Inflammatory macrophage treated with lipopolysaccharide for 1 hour (primary cell): ENCODE measurements around the gene OSER1.

Experiments
- DNase-seq, 2 donors: peaks; one replicate each; pipeline ENCODE4 v3.0.0-alpha.2; 2020 to 2022

Gene OSER1

GRCh38 chr20:44223721-44224120 lies 13.2 kb upstream of the OSER1 start:
- DNase-seq, result no peak

GRCh38 chr20:44222633-44223368 lies 12.2 kb upstream of the OSER1 start:
- DNase-seq, result no peak

DNA sequence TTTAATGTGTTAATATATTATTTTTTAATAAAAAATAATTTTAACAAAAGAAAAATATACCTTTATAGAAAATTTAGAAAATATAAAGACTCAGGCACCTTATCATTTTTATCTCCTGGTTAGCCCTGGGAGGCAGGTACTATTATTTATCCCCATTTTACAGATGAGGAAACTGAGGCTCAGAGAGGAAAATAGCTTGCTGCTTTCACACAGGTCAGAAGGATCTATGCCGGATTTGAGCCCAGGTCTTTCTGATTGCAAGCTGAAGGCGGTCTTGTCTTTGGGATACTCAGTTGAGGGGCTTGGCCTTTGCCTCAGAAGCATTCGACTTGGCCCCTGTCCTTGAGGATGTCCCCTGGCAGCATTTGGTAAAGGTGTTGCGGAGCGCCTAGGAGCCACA lies 11.5 kb upstream of the OSER1 start:
- DNase-seq, result no peak

DNA sequence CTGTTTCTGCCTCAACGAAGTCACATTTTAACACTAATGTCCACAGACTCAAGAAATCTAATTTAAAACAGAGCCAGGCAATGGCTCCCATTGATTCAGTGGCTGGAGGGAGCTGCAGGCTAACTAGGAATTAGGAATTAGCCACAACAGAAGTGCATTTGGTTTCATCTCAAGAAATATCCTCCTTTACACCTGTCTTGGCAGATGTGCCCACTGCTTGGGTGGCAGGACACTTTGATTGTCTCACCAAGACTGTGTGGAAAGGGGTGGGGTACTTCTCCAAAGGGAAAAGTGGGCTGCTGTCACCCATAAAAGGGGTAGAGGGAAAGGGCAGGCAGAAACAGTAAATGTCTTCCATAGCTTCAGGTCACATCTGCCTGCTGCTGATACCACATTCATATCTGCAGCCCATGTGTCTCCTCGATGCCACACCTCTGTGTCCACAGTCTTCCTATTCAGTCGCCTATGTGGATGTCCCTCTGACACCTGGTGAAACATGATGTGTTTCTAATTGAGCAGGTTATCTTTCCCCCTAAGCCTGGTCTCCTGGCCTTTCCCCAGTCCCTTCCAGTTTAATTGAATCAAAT lies 10.9 kb upstream of the OSER1 start:
- DNase-seq, result no peak

GRCh38 chr20:44219791-44220190 lies 9.2 kb upstream of the OSER1 start:
- DNase-seq, result no peak

DNA sequence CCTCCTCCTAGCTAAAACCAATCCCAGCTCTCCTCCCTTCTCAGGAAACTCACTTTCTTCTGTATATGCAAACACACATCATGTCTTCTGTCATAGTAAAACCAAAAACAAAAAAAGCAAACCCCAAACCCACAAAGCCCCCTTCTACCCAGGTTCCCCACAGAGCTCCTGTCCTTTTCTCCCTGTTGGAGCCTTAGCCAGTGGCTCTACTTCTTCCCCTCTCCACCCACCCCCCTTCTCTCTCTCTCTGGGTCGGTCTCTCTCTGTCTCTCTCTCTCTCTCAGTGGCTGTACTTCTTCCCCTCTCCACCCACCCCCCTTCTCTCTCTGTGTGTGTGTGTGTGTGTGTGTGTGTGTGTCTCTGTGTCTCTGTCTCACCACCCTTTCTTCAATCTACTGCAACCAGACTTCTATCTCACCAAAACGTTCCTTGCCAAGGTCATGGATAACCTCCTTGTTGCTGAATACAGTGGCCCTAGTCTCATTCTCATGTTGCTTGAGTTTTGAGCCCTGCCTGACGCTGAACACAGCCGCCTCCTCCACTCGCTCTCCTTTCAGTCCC lies 8.7 kb upstream of the OSER1 start:
- DNase-seq, result no peak

DNA sequence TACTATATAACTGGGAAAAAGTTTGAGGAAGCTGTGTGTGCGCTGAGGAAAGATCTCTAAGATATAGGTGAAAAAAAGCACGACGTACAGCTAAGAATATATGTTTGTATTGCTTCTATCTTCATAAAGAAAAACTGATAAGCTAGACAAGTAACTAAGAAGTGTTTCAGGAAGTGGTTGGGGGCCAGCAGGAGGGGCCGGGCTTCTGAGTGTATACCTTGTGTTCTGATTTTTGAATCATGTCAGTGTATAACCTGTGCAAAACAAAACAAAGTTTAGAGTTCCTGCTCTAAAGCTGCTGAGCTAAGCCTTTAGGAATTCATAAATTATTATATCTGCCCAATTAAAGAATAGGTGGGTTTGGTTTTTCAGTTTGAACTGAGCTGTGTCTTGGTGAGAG lies 7.9 kb upstream of the OSER1 start:
- DNase-seq, result no peak

GRCh38 chr20:44217342-44218092 lies 6.9 kb upstream of the OSER1 start:
- peak; percentile 48 to 82 for DNase-seq

DNA sequence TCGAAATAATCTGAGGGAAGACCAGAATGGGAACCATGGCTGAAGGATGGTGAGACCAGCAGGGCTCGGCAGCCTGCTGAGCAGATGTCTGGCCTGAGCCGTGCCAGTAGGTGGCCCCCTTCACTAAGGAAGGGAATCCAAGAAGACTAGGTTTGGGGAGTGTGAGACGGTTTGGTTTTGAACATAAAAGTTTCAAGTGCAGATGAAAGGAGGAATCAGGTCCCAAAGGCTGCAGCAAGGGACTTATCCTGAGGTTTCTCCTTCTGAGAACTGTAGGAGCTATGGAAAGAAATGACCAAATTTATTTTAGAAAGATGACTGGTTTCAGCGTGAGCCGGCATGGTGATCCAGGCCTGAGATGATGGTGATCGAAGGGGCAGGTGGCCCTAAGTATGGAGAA lies 4.6 kb upstream of the OSER1 start:
- peak in 1 of 2 donors; percentile 69 for DNase-seq

DNA sequence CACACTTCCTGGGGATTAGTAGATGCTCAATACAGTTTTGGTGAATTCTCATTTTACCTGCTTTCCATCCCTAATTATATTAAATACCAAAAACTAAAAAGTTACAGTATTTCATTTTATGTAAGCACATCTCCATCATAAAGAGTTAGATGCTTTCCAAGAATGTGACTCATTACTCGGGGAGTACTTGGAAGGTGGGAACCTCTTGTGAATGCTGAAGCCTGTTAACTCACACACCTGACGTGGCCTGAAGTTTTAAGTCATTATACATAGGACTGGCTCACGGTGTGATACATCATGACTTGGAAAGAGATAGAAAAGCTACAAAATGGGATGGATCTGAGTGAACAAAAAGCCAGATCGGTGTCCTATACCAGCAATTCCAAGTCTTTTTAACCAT lies 2.2 kb upstream of the OSER1 start:
- no peak for DNase-seq

DNA sequence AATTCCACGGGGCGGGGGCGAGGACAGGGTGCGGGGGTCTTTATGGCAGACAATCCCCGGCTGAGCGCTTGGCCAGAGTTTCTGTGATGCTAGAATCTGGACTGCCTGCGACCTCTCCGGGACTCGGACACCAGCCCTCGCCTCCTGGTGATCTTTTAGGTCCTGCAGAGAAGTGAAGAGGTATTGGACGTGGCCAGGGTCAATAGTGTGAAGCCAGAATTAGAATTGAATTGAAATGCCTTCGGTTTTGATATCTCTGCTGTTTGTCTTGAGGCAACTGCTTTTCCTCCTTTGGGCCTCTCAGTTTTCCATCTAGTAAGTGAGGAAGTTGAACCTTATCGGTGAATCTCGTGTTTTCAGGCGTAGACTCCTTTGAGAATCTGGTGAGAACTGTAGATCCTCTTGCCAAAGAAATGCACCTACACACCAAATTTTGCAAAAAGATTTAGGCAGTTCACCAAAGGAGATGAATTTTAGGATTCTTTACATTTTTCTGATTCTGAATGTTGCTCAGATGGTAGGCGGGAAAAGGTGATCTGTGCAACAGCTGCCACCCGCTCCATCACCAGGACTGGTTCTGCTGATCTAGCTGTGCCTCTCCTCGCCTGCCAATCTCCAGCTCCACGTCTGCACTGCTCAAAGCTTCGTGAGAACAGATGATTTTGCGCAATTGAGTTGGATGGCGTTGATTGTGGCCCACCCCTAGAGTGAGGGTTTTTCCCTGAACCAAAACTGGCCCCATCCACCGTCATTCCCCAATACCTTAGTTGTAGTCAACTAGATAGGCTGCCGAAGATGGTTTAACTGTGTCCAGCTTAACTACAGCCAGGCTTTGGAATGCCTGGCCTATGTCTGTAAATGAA lies 837 bp upstream of the OSER1 start:
- DNase-seq, result no peak

GRCh38 chr20:44209686-44210405 lies 725 bp downstream of the OSER1 start:
- DNase-seq, result peak in 1 of 2 donors; percentile 52

- DNase-seq, result no peak
Measured at GRCh38 chr20:44208770-44209169, 1.8 kb downstream of the OSER1 start.

- DNase-seq, result no peak
Measured at GRCh38 chr20:44208165-44208564, 2.4 kb downstream of the OSER1 start.

DNA sequence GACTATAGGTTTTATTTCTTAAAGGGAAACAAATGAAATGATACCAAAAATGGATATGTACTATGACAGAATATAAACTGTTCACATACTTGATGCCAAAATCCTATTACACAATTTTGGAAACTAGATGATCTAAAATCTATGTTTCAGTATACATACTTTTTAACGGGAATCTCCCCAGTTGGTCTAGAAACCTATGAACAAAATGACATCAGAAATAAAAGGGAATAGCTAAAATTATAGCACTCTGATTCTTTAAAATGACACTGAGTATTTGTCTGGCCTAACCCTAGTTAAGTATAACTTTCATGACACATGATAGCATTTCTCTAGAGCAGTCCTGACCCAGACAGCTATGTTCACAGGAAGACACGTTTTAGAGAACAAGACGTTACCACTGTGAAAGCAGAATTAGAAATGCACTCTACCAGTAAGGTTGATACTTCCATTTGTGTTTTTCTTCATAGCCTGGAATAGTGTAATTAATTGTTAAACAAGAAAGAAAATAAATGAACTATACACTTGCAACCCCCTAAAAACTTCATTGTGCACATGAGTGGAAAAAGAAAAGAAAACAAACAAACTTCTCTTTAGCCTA lies 3.3 kb downstream of the OSER1 start:
- peak; percentile 66 to 79 for DNase-seq

DNA sequence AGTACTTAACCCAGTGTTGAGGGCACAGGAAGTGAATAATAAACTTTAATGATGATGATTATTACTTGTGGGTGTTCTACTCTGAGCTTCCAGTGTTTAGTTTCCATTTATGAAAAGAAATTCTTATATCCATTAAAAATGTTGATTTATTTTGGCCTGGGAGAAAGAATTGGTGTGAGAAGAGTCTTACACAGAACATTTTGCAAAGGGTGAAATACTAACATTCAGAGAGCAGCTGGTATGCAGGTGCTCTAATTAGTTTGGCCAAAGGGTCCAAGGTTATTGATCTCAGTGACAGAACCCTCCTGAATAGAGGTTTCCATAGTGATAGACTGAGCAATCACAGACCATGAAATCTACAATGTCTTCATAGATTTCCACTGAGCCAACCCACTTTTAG lies 4.4 kb downstream of the OSER1 start:
- DNase-seq, result no peak

GRCh38 chr20:44204832-44205215 lies 5.7 kb downstream of the OSER1 start:
- DNase-seq, result no peak

- no peak for DNase-seq
Measured at GRCh38 chr20:44204156-44204831, 6.3 kb downstream of the OSER1 start.

DNA sequence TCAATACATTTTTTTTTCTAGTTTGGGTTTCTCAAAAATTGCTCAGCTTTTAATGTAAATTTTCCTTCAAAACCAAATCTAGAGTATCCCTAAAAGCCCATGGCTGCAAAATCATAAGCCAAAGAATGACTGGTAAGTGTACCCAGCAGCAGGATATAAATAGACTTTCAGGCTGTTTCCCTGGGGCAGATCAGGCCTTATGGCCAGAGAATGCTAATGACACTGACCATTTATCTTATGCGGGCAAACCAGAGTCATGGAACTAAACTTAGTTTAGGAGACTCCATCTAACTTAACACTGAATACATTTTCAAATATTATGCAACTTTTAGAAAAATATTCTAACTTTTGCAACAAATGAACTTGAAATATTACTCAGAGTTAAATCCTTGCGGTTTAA lies 7.4 kb downstream of the OSER1 start:
- no peak for DNase-seq

DNA sequence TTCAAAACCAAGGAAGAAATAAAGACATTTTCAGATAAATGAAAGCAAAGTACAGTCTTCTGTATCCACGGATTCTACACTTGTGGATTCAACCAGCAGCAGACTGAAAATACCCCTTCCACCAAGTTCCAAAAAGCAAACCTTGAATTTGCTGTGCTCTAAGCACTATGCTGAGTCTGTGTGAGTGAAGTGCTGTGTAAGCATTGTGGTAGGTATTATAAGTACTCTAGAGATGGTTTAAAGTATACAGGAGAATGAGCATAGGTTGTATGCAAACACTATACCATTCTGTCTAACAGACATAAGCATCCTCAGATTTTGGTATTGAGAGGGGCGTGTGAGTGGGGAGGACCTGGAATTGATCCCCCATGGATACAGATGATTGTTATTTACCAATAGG lies 9.6 kb downstream of the OSER1 start:
- DNase-seq, result no peak

DNA sequence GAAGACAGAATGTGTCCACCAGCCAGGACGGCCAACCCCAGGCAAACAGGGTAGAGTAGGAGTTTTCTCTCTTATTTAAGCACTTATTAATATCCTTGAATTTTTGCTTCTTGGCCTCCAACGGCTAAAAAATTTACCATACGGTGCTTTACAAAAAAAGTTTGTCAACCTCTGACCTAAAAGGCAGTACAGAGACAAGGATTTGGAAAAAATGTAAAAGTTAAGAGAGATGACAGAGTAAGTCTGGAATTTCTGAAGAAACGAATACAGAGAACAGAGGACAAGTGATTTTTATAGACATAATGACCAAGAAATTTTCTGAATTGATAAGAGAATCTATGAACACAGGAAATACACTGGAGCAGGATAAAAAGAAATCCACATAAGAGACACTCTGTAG lies 10.2 kb downstream of the OSER1 start:
- no peak for DNase-seq
